NCI-H524 treated with DMSO at 0.1 percent for 48 hours (cell line): ENCODE results near the gene CHD2.
"Not testable (repeated sequence)": the region's sequence is repeated elsewhere in the genome, so short reads cannot be mapped to it uniquely, and the experiment has no call there.

Experiments
- DNase-seq: peaks from one replicate; lab custom pipeline; 2025; lab: John Stamatoyannopoulos, UW

The CHD2 gene

DNA sequence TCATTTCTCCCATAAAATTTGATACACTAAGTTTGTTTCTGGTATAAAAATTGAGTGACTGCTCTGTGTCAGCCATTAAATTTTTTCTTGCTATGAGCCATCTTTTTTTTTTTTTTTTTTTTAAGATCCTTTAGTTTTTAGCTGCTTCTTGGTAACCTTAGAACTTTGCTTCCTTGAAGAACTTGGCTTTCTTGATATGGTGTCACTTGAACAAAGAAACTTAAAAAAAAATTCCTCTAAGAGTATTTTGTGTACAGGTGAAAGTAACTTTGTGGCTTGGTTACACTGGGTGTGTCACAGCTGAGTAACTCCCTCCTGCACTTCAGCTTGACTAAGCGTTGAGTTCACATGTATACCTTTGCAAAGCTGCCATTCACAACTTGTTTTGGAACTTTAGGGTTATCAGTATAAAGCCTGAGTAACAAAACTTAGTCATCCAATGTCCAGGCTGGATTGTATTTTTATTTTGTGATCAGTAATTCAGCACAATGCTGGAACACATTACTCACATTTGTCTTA lies 6.5 kb downstream of the CHD2 start:
- DNase-seq, result no peak

DNA sequence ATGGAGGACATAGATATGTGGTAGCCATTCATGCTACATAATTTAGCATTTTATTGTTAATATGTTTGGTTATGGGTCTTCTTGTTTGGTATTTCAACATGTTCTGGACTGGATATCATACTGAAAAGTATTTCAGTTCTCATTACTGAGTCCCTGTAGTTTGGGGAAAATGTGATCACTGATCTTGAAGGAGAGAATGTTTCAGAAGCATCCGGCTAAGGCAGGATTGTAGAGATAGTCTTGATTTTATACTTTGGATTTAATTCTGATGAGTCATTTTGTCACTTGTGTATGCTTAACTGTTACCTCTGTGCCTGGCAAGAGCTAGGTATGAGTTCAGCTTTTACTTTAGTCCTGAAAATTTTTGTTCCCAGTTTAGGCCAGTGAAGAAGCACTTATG lies 7.1 kb downstream of the CHD2 start:
- no peak for DNase-seq

DNA sequence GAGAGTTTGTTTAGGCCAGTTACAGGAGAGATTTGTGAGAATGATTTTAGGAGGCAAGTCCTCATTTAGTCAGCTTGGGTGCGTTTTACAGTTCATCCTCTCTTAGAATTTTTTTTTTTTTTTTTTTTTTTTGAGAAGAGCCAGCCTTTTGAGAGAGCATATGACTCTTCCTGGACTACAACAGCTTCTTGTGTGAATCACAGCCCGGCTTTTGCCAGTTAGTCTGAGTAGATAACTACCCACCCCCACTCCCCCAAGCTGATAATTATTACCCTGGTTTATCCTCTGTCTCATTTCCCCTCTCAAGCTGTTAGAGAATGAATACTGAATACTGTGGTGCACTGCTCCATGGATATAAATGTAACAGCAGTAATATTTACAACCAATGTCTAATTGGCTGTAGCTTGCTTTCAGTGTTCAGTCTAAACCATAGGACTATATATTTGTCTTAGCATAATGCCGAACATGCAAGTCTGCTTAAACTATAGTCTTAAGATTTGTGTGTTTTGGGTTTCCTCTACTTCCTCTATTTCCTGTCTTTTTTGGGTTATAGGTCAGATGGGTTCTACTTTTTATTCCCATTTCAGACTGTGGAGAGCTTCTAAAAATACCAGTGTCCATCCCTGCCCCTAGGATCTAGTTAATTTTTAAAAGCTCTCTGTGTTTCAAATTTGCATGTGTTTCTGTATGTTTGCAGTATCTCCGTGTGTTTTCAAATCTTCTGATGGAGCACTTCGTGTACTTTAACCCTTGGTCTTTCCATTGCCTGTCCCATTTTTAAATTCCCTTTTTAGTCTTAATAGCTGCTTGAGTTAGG lies 8.0 kb downstream of the CHD2 start:
- DNase-seq, result no peak

DNA sequence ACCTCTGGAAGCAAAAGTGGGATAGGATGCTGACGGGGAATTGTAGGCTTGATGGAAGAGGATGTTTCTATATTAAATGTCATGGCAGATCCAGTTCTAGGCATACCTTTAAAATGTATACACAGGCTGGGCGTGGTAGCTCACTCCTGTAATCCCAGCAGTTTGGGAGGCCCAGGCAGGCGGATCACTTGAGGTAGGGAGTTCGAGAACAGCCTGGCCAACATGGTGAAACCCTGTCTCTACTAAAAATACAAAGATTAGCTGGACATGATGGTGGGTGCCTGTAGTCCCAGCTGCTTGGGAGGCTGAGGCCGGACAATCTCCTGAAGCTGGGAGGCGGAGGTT lies 8.6 kb downstream of the CHD2 start:
- no peak for DNase-seq

DNA sequence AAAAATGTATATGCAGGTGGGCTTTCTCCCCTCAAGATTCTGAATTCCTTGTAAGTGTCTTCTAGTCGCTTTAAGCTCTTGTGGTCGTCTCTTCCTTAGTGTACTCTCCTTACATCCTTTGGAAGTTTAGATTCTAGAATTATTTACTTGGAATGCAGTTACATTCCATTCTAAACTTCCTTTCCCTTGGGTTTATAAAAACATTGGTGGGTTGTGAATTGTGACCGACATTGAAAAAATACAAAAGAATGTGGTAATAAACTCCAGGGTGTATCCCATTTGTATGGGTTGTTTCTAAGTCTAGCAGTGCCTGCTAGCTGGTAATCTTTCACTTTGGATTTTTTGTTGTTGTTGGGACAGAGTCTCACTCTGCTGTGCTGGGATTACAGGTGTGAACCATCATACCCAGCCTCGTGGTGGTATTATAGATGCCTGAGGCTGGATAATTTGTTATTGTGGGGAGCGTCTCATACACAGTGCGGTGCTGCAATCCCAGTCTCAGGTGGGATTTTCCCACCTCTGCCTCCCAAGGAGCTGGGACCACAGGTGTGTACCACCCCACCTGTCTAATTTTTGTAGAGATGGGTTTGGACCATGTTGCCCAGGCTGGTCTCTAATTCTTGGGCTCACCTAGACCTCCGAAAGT lies 9.1 kb downstream of the CHD2 start:
- no peak for DNase-seq

DNA sequence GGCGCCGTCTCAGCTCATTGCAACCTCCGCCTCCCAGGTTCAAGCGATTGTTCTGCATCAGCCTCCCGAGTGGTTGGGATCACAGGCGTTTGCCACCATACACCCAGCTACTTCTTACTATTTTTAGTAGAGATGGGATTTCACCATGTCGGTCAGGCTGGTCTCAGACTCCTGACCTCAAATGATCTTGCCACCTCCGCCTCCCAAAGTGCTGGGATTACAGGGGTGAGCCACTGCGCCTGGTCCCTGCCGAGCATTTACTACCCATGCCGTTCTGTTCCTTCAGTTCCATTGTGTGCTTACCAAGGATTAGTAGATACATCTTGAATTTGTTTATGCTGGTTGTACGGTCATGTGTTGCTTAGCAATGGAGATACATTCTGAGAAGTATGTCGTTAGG lies 10.3 kb downstream of the CHD2 start:
- no peak for DNase-seq

DNA sequence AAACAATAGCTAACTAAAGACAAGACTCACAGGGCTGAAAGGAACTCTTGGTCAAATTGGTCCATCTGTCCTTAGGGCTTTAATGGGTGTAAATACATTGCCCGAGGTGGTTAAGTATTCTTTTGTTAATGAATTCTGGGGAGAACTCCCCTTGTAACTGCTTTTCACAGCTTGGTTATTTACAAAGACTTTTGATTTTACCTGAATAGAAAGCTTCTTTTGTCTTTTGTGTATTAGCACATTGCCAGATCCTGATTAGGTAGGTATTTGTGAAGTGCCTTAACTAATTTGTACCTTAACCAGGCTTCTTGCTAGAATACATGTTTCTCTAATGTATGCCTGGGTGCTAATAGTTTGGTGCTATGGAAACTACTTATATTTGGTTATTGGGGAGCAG lies 14.0 kb downstream of the CHD2 start:
- DNase-seq, result no peak

DNA sequence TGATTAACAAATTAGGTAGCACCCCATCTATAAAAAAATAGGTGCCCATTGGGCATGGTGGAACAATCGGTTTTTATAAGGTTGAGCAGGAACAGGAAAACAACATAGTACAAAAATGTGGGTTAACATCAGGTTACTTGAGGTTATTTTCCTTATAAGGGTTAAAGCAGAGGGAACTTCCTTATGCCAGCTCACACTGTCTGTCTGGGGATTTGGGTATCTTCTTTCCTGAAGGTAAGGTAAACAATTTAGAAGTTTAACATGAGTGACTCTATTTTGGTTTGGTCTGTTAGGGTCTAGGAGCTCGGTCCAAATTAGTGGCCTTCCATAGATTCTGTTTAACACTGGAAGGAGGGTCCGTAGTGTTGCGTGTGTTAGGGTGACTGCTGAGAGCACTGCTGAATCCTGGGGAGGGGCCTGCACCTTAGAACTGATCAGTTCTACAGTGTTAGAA lies 14.7 kb downstream of the CHD2 start:
- no peak for DNase-seq

DNA sequence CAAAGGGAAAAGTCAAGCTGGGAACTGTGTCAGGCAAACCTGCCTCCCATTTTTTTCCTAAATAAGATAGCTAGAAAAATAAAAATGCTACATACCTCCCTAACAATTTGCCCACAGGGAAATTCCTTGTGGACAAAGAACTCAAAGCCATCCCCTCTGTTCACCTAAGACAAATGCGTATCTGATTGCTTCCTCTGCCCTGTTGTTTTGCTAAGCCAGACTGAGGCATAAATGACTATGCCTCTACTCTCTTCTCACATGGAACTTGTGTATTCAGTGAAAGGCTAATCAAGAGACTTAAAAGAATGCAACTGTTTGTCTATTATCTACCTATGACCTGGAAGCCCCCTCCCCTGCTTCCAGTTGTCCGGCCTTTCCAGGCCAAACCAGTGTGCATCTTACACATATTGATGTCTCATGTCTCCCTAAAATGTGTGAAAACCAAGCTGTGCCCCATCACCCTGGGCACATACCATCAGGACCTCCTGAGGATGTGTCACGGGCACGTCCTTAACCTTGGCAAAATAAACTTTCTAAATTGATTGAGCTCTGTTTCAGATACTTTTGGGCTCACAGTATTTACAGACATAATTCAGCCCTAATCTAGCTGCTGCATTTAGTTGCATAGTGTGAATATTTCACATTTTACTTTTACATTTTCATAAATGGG lies 15.8 kb downstream of the CHD2 start:
- no peak for DNase-seq

DNA sequence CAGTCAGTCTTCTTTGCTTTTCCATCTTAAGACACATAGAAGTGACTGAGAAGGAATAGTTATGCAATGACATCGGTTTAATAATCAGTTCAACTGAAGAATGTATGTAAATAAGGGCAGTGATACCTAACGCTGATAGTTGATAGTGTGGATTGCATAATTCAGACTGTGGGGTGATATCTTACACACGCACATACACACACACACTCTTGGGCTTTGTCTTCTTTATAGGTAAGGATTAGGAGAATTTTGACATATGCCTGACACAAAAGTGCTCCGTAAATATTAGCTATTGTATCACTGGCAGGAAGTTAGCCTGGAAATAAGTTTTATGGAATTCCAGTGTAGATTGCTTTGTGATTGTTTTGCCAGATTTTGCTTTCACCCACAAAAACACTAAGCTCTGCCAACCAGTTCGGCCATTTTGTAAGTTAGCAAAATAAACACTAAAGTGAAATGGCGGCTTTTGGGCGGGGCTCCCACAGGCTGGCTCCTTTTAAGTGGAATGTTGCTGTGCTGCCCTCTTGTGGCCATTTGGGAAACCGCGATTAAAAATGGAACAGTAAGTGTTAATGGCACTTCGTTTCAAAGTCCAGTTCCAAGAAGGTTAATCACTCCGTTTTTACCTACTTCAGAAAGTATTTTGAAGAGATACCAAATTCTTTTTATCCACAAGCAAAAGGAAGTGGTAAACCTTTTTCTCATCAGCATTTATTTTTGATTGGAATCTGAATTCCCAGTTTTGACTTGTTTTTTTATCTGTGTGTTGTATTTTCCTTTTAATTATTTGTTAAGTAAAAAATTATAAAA lies 17.7 kb downstream of the CHD2 start:
- DNase-seq, result peak; percentile 71

DNA sequence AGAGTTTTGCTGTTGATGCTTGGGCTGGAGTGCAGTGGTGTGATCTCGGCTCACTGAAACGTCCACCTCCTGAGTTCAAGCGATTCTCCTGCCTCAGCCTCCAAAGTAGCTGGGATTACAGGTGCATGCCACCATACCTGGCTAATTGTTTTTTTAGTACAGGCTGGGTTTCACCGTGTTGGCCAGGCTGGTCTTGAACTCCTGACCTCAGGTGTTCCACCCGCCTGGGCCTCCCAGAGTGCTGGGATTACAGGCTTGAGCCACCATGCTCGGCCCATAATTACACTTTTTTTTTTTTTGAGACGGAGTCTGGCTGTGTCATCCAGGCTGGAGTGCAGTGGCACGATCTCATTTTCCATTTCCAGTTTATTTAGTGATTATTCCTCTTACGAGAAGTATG lies 18.8 kb downstream of the CHD2 start:
- DNase-seq, result not testable (repeated sequence)

DNA sequence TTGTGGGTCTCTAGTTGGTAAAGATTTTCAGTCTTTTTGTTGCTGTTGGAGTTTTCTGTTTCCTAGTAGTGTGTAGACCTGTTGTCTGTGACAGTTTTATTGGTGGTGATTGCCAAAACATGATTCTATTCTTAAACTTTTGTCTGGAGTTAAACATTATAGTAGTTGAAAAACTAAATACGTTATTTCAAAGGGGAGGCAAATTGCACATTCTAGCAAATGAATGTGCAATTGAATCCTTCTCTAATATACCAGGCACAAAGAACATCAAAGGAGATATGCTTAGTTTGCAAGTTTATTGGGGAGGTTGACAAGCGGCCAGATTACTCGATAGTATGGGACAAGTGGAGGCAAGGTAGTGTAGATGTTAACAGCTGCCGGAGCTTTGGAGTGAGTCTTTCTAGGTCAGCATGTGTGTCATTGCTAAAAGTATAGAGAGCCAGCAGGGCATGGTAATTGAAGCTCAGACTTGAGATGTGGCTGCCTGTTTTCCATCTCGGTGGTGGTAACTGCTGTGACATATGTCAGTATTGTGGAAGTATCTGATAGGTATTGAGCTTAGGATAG lies 20.6 kb downstream of the CHD2 start:
- no peak for DNase-seq

DNA sequence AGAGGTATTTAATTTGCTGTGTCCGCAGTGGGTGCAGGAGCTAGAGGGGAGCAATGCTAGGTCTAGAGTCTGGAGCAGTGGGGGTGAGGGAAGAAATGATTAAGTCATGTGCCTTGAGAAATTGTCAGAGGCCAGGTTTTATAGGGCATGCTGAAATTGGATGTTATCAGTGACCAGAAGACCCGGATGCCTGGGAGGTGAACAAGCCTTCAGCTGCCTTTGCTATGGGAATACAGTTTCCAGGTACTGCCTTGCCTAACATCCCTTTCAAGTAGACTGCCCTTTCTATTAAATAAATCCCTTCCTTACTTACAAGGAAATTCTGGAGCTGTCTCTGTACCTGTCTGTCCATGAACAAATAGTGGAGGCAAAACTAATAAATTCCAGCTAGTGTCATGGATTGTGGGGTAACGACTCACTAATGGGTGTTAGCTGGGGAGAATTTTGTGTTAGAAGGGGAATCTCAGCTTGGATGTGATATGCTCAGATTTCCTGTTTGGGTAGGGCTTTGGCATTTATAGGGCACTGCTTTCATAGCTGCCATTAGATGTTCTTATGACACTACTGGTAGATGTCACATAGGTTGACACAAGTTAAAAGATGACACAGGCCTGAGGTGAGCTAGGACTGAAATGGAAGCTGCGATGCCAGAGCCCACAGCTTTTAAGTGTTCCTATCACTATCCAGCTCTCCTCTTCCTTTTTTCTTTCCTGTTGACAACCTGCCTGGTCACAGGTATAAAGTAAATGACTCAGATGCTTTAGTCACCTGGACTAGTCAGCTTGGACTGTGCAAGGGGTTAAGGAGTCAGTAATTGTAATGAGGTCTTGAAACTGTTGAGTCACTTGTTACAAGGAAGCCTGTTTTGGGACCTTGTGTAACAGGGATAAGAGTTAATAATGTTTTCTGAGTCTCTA lies 21.3 kb downstream of the CHD2 start:
- no peak for DNase-seq

DNA sequence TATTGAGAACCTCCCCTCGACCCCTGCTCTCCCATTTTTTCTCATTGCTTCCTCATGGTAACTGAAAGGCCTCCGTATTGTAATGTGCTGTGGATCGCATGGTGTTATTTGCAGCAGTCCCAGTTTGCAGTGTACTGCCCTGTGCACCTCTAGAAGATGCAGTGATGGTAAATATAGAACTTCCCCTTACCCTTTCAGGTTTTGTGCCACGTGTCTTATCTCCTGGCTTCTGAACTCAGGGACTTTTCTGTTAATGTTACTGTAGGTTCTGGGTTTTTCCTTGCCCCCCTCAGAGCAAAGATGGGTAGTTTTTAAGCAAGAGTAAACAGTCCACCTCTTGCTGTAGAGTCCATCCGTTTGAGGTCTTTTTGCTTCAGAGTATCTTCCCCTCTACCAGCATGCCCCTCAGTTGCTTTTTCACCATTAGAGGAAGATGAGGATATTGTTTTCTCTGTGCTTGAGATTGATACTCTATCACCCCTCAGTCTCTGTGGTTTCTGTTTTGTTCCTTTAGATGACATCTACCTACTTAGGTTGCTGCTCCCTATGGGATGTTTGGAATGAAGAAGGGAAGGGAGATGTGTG lies 22.4 kb downstream of the CHD2 start:
- no peak for DNase-seq

DNA sequence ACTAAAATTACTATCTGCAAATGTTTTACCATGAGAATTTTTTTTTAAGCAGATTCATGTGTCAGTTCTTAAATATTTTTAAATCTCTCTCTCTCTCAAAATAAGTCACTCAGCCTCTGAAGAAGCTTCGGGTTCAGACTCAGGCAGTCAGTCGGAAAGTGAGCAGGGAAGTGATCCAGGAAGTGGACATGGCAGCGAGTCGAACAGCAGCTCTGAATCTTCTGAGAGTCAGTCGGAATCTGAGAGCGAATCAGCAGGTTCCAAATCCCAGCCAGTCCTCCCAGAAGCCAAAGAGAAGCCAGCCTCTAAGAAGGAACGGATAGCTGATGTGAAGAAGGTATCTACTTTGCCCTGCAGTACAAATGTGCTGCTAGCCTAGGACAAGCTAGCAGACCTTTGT lies 24.1 kb downstream of the CHD2 start:
- DNase-seq, result no peak

DNA sequence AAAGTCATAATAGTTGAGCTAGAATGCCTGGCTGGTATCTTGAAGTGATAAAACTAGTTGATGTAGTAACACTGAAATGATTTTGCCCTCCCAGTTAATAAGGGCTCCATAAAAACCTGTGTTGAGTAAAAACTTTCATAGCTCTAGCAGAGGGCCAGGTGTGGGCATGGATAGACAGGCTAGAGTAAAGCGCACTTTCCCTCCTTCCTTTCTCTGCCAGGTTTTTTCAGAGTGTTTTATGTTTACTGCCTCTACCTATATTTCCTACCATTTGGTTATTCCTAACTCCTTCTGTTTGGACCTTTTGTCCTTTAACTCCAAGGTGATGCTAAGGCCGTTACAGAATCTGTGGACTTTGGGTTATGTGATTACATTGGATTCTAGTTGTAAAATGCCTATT lies 25.3 kb downstream of the CHD2 start:
- no peak for DNase-seq

DNA sequence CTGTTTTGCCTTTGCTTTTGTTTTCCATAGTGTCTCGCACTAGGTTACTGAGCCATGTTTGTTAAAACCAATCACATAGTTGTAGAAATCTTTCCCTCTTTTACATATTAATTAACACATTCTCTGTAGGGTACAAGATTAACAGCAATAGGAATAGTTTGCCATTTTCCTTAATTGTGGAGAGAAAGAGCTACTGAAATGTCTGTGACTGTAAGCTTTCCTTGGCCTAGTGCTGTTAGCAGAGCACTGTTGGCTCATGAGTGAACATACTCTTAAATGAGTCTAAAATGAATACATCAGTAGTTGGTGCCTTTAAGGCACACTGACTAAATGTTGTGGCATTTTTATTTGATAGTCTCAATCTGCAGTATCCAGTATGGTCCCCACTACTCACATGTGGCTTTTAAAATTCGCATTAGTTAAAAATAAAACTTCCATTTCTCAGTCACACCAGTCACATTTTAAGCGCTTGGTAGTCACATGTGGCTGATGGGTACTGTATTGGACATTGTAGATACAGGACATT lies 28.2 kb downstream of the CHD2 start:
- no peak for DNase-seq

DNA sequence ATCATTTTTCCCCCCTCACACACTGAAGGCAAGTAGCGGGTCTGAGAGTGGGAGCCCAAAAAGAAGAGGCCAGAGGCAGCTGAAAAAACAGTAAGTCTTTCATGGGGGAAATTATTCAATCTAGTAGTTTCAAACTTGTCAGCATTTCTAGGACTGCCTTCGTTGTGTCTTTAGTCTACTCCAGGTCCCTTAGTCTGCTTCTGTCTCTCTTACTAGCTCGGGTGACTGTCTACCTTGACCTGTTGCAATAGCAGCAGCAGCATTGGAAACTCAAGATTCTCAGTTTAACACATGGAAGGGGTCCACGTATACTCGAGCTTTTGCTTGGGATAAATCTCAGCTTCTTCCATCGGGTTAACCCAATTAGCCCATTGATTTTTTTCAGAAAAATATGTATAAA lies 28.9 kb downstream of the CHD2 start:
- DNase-seq, result no peak

DNA sequence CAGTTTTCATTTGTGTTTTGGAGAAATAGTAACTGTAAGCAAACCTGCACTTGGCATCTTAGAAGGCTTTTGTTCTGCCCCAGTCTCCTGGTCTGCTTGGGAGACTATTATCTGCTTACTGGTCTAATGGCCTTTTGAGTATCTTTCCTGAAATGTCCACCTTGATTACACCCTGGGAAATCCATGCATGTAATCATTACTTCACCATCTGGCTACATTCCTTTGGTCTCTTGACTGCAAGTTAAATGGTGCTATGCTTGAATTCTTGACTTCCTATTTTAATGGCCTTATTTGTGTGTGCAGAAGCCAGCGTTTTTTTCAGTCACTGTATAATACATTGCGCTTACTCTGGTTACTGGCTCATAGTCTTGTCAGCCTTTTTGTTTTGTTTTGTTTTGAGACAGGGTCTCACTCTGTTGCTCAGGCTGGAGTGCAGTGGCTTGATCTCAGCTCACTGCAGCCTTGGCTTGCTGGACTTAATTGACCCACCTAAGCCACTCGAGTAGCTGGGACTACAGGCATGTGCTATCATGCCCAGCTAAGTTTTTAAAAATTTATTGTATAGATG lies 30.0 kb downstream of the CHD2 start:
- peak; percentile 55 for DNase-seq

DNA sequence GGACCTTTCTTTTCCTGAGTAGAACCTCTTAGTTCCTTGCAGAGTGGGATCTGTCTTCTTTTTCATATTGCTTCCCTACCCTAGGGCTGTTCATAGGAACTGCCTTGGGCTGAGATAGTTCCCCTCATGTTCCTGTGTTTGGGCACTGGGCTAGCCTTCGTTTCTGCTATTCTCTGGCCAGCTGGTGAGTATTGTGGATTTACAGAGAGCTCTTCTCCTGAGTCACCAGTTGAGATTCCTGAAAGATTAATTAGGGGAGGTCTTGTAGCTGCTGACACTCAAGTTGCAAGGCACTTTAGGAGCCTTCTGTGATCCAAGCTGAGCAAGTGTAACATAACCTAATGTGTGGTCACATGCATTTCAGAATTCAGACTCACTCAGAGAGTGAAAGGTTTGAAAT lies 30.7 kb downstream of the CHD2 start:
- DNase-seq, result peak; percentile 93
